Body of pancreas (tissue), 4 donors: ENCODE results near the gene PRM2.

Experiments
- CTCF ChIP-seq, 7 experiments: fragments of 450-650 bp in 4 of 7; fragments of 200-600 bp in 3 of 7; sonication (generic) in 3 of 7; IDR thresholded peaks; one replicate each; pipeline ENCODE4 v1.5.1; 2016 to 2019; ENCODE audit warnings: antibody characterized with exemption in 7 of 7
- POLR2A ChIP-seq, 3 donors: fragments of 450-650 bp; IDR thresholded peaks; one replicate each; pipeline ENCODE4 v1.6.1; 2016; ENCODE audit warnings: antibody characterized with exemption in 3 of 3, mild to moderate bottlenecking in 2 of 3

- TF ChIP-seq CTCF (IDR thresholded peaks at IDR 0.05) (no peak), POLR2A (IDR thresholded peaks at IDR 0.05) (no peak)
Observed at GRCh38 chr16:11308493-11309283, 32.4 kb upstream of the PRM2 start.
